ENCODE data around the gene SIDT1.

Gene SIDT1

DNA sequence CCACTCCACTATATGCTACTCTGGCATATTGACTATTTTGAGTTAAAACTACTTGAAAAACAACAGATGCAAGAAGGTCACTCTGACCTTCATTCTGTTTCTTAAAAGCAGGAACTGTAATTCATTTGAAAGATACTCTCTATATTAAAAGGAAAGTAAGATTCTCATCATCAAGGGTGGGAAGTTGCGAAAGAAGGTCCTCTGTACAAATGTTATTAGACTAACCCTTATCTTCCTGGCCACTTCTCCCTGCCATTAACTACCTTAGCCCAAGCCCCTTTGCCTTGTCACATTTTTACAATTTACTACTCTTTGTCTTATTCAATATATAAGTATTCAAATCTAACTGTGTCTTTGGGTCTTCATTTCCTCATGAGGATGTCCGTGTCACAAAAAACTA lies 16.1 kb downstream of the SIDT1 start:
- no peak for DNase-seq (ENCODE audit: low read depth, low spot score)

DNA sequence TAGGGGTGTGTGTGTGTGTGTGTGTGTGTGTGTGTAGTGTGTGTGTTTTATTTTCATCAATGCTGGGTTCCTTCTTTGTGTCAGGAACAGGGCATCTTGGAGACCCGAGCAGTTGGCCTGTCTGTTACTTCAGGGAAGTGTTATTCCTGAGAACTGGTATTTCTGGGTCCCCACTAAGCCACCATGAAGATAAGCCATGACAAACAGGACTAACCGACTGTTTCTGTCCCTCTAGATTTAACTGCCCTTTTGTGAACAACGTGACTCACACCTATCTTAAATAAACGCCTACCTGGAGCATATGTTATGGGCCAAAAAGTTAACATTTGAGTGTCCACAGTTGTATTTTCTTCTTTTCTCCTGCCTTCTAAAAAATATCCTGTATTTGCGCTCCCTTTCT lies 19.5 kb downstream of the SIDT1 start:
- CTCF ChIA-PET, result no interaction called here
- POLR2A ChIA-PET, result no interaction called here
- TF ChIP-seq, protein P1, sequence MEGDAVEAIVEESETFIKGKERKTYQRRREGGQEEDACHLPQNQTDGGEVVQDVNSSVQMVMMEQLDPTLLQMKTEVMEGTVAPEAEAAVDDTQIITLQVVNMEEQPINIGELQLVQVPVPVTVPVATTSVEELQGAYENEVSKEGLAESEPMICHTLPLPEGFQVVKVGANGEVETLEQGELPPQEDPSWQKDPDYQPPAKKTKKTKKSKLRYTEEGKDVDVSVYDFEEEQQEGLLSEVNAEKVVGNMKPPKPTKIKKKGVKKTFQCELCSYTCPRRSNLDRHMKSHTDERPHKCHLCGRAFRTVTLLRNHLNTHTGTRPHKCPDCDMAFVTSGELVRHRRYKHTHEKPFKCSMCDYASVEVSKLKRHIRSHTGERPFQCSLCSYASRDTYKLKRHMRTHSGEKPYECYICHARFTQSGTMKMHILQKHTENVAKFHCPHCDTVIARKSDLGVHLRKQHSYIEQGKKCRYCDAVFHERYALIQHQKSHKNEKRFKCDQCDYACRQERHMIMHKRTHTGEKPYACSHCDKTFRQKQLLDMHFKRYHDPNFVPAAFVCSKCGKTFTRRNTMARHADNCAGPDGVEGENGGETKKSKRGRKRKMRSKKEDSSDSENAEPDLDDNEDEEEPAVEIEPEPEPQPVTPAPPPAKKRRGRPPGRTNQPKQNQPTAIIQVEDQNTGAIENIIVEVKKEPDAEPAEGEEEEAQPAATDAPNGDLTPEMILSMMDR (IDR thresholded peaks at IDR 0.05; ENCODE audit: insufficient read depth, low read length, missing control alignments), result no peak
- no peak overlapping the region for H3K4me3 ChIP-seq (ENCODE audit: low read depth, low read length)
- DNase-seq (ENCODE audit: low read depth, low spot score), result no peak

More for the DNA sequence above, 16.1 kb downstream of the SIDT1 start:
- ChIA-PET CTCF (no interaction called here), POLR2A (no interaction called here)
- no peak overlapping the region for H3K4me3 ChIP-seq (ENCODE audit: low read depth, low read length)
- TF ChIP-seq, protein P1 (IDR thresholded peaks at IDR 0.05; ENCODE audit: insufficient read depth, low read length, missing control alignments), result no peak

DNA sequence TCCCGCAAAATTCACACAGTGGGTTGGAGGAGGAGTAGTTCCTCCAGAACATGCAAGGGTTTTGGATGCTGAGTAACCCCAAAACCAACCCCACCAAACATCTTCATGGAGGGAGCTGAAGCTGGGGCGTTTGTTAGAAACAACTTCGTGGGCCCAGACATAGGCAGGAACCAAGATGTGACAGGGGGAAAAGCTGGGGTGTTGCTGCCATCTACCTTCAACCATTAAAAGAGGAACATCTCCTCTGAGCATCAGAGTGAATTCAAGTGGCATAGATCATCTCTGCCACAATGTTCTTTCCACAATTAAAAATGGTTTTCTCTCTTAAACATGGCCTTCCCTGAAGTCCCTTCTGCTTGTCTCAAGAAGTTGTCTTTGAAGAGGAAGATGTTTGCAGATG lies 20.5 kb downstream of the SIDT1 start:
- TF ChIP-seq, protein P1 (IDR thresholded peaks at IDR 0.05; ENCODE audit: insufficient read depth, low read length, missing control alignments), result no peak
- DNase-seq (ENCODE audit: low read depth, low spot score), result no peak
- H3K4me3 ChIP-seq (ENCODE audit: low read depth, low read length), result no peak overlapping the region
- ChIA-PET CTCF (interaction anchor here (1.2 to 1.6 kb wide), 2 partner anchors 25 to 57 kb away, joined by 3 read pairs; no protein-coding TSS in a partner anchor), POLR2A (no interaction called here)

DNA sequence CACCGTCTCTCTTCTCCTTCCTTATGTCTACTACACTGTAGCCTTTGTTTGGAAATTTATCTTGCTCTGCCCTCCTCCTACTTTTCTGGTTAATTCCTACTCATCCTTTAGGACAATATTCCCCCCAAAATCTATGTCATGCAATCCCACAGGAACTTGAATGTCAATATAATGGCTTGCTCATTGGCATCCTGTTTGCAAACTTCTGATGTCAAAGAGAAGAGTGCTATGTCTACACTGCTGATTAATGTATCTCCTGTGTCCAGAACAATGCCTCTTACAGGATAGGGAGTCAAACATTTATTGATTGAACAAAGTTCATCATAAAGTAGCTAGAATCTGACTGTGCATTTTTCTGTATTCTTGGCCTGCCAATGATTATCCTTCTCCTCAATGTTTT lies 22.8 kb downstream of the SIDT1 start:
- DNase-seq (ENCODE audit: low read depth, low spot score), result no peak
- no peak overlapping the region for H3K4me3 ChIP-seq (ENCODE audit: low read depth, low read length)
- ChIA-PET CTCF (interaction anchor here (1.1 to 1.2 kb wide), 2 partner anchors 59 to 61 kb away, joined by 3 to 4 read pairs; no protein-coding TSS in a partner anchor), POLR2A (no interaction called here)
- TF ChIP-seq, protein P1 (IDR thresholded peaks at IDR 0.05; ENCODE audit: insufficient read depth, low read length, missing control alignments), result no peak

DNA sequence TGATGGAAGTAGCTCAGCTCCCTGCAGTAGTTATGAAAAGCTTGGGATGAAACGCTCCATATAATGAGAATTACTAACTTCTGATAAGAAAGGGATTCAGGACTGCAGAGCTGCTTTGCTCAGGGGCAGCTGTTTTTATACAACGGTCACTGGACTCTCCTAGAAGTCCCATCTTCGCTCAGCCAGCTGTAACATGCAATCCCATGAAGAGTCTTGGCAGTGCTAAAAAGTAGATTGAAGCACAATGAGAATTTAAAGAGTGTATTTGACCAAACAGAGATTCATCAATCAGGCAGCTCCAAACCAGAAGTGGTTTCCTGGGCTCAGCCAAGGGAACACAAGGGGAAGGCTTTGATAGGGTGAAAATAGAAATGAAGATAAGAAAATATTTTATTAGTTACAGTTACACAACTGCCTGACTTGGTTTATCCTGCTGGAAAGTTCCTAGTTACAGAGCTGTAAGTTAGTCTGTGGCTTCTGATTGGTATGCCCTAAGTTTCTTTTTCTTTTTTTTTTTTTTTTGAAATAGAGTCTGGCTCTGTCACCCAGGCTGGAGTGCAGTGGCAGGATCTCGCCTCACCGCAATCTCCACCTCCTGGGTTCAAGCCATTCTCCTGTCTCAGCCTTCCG lies 24.1 kb downstream of the SIDT1 start:
- no peak for DNase-seq (ENCODE audit: low read depth, low spot score)
- H3K4me3 ChIP-seq (ENCODE audit: low read depth, low read length), result no peak overlapping the region
- POLR2A ChIA-PET, result interaction anchor here (0.7 kb wide), 1 partner anchor 83 kb away, joined by 8 read pairs; no protein-coding TSS in a partner anchor
- CTCF ChIA-PET, result interaction anchor here (0.9 to 1.1 kb wide), 4 partner anchors 19 to 268 kb away, joined by 3 read pairs; no protein-coding TSS in a partner anchor
- TF ChIP-seq, protein P1 (IDR thresholded peaks at IDR 0.05; ENCODE audit: insufficient read depth, low read length, missing control alignments), result no peak

DNA sequence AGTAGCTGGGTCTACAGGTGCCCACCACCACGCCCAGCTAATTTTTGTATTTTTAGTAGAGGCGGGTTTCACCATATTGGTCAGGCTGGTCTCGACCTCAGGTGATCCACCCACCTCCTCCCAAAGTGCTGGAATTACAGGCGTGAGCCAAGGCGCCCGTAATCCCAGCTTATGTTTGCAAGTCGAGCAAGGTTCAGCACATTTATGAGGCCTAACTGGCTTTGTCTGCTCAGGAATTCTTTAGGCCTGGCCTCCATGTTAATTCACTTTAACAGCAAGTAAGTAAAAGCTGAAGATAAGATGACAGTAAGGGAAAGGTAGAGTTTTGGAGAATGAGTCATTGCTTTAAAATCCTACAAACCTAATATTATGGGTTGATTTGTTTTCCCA lies 24.6 kb downstream of the SIDT1 start:
- TF ChIP-seq, protein P1 (IDR thresholded peaks at IDR 0.05; ENCODE audit: insufficient read depth, low read length, missing control alignments), result no peak
- ChIA-PET POLR2A (no interaction called here), CTCF (interaction anchor here (0.9 to 1.1 kb wide), 3 partner anchors 20 to 268 kb away, joined by 3 read pairs; no protein-coding TSS in a partner anchor)
- no peak for DNase-seq (ENCODE audit: low read depth, low spot score)
- no peak overlapping the region for H3K4me3 ChIP-seq (ENCODE audit: low read depth, low read length)
